ENCODE results near the gene PPP1CB.
"Not testable (repeated sequence)": the region's sequence is repeated elsewhere in the genome, so short reads cannot be mapped to it uniquely, and the experiment has no call there.

PPP1CB gene

DNA sequence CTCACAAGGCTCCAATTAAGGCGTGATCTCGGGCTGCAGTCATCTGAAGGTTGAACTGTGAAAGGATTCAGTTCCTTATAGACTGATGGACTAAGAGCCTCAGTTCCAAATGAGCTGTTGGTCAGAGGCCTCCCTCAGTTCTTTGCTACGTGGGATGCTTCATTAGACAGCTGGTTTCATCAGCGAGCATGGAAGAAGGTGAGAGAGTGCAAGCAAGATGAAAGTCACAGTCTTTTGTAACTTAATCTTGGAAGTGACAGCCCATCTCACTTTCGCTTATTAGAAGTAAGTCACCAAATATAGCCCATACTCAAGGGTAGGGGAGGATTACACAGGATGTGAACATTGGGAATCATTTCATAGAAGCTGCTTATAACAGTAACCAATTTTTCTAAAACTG lies 26.8 kb downstream of the PPP1CB start:
- no peak for DNase-seq (ENCODE audit: low read depth in 2 of 2)

DNA sequence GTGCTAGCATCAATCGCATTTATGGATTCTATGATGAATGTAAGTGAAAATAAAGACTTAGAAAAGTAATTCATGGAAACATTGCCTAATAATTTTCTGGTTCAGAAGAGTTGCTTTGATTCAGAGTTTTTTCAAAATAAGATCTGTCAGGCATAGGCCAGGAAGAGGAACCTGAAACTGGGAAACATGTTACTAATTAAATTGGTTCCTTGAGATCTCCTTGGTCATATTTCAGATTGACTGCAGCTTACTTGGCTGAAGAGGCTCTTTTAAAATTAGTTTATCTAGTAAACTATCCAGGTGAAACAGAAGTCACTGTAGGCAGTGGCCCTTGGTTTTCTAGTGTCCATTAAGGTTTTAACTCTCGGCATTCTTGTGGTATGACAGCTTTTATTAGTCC lies 27.4 kb downstream of the PPP1CB start:
- DNase-seq (ENCODE audit: low read depth in 2 of 2), result no peak

- no peak for DNase-seq (ENCODE audit: low read depth in 2 of 2)
Observed at GRCh38 chr2:28780496-28780895, 28.9 kb downstream of the PPP1CB start.

- no peak for DNase-seq (ENCODE audit: low read depth in 2 of 2)
Observed at GRCh38 chr2:28782423-28782822, 30.8 kb downstream of the PPP1CB start.

- not testable (repeated sequence) for DNase-seq (ENCODE audit: low read depth in 2 of 2)
Observed at GRCh38 chr2:28784570-28784969, 32.9 kb downstream of the PPP1CB start.

- DNase-seq (ENCODE audit: low read depth in 2 of 2), result no peak
Observed at GRCh38 chr2:28796620-28797019, 45.0 kb downstream of the PPP1CB start.

GRCh38 chr2:28801726-28802125 lies 50.1 kb downstream of the PPP1CB start:
- no peak for DNase-seq (ENCODE audit: low read depth in 2 of 2)

- DNase-seq (ENCODE audit: low read depth in 2 of 2), result no peak
Observed at GRCh38 chr2:28802975-28803429, 51.4 kb downstream of the PPP1CB start.

DNA sequence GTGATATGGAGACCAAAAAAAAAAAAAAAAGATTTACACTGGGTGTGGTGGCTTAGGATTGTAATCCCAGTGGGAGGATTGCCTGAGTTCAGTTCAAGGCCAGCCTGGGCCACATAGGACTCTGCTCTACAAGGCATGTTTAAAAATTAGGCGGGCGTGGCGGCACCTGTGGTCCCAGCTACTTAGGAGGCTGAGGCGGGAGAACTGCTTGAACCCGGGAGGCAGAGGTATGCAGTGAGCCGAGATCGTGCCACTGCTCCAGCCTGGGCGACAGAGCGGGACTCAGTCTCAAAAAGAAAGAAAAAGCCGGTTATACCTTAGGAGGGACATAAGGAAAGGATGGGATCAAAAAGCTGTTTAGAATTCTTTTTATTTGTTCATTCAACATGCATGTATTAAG lies 58.3 kb downstream of the PPP1CB start:
- no peak for DNase-seq (ENCODE audit: low read depth in 2 of 2)

- peak; percentile 67 to 80 for DNase-seq (ENCODE audit: low read depth in 2 of 2)
Observed at GRCh38 chr2:28810384-28811285, 59.0 kb downstream of the PPP1CB start, which contains the start of gene SPDYA. Gene SPDYA, plus strand, starts transcription at chr2:28810834. Its CDS starts 5,181 bp downstream, at chr2:28816015.

- DNase-seq (ENCODE audit: low read depth in 2 of 2), result no peak
Observed at GRCh38 chr2:28818053-28818452, 66.4 kb downstream of the PPP1CB start.

DNA sequence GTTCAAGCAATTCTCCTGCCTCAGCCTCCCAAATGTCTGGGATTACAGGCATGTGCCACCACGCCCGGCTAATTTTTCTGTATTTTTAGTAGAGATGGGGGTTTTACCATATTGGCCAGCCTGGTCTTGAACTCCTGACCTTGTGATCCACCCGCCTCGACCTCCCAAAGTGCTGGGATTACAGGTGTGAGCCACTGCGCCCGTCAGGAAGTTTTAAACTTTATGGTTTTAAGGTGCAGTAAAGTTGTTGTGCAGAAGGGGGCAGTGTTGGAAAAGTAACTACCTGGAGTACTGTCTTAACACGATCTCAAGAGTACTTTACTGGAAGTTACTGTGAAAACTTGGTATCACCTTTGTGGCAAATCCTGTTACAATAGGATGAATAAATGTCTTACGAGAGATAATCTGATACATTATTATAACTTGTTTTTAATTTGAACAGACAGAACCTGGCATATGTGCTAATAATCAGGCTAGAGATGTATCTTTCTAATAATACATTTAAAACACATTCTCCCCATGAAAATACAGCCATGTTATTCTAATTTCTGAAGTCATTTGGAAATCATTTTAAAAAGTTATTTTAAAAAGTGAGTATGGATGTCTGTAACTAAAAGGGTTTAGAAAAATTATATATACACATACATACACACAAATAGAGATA lies 69.8 kb downstream of the PPP1CB start:
- DNase-seq (ENCODE audit: low read depth in 2 of 2), result peak in 1 of 2 donors; percentile 70

DNA sequence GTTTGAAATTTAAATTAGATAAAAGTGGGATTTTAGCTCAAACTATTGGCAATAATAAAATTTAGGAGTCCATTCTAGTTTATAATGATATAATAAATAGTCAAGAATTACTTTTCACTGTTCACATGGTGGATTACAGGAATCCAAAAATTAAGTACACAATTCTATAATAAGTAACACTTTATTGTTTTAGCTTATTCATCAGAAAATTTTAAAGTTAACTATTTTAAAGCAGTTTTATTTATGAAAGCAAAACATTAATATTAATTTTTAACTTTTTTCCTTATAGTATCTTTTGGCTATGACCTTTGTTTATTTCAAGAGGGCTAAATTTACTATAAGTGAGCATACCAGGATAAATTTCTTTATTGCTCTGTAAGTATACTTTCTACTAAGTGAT lies 70.4 kb downstream of the PPP1CB start:
- no peak for DNase-seq (ENCODE audit: low read depth in 2 of 2)

GRCh38 chr2:28824207-28824606 lies 72.6 kb downstream of the PPP1CB start:
- no peak for DNase-seq (ENCODE audit: low read depth in 2 of 2)

DNA sequence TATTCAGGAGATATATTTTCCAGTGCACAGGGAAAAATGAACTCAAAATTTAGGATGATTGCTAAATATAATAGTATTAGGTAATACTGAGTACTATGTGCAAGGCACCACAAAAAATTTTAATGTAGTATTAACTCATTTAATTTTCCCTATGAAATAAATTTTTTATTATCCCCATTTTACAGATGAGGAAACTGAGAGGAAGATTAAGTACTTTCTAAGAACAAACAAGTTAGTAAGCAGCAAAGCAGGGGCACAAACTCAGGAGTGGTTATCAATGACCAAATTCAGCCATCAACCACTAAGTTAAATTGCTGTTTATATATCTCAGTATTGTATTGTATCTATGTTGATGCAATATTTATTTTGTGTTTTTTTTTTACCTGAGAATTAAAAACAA lies 73.2 kb downstream of the PPP1CB start:
- no peak for DNase-seq (ENCODE audit: low read depth in 2 of 2)

DNA sequence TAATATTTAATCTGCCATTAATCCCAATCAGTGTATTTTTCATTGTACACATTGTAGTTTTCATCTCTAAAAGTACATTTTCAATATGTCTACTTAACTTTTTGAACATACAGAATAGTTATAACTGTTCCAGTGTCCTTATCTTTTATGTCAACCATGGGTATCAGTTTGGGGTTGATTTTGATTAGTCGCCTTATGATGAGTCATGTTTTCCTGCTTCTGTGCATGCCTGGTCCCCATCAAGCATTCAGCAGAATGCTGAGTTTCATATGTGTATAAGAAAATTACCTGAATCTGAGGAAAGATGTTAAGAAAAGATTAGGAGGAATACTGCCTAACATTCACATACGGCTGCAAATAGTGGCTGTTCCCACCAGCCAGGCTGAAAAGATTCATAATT lies 76.8 kb downstream of the PPP1CB start:
- DNase-seq (ENCODE audit: low read depth in 2 of 2), result no peak

- no peak for DNase-seq (ENCODE audit: low read depth in 2 of 2)
Observed at GRCh38 chr2:28833740-28834470, 82.3 kb downstream of the PPP1CB start.

GRCh38 chr2:28835781-28836180 lies 84.2 kb downstream of the PPP1CB start:
- DNase-seq (ENCODE audit: low read depth in 2 of 2), result no peak

DNA sequence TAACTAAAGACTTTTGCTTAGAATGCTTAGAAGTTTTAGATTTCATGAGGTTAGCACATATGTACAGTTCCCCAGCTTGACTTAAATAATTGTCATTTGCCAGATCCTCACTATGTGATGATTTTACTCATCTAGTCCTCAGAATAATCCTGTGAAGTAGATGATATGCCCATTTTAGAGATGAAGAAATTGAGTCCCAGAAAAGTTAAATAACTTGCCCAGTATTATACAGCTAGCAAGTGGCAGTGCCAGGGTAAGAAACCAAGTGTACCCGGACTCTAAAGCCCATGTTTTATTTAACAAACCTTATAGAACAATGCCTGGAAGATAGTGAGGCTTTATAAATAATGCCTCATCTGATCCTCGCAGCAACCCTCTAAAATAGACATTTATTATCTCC lies 87.3 kb downstream of the PPP1CB start:
- no peak for DNase-seq (ENCODE audit: low read depth in 2 of 2)

- DNase-seq (ENCODE audit: low read depth in 2 of 2), result no peak
Observed at GRCh38 chr2:28842042-28842441, 90.4 kb downstream of the PPP1CB start.

Data from stimulated activated CD4-positive, alpha-beta T cell treated with anti-CD3 and anti-CD28 coated beads, Interleukin-1b, Interleukin-23, amount 100 ng/mL, for 4 hours (primary cell).